MM.1S (cell line): ENCODE results near the gene AP3D1.

Source experiments
- DNase-seq: peaks from one replicate; pipeline ENCODE4 v3.0.0-alpha.2; 2015
- H2AFZ ChIP-seq: fragments of 300-600 bp; sonication (generic); 2 replicates; pipeline ENCODE4 v1.6.0; 2016; ENCODE audit warnings: antibody characterized with exemption, low read length
- H3F3A ChIP-seq: fragments of 300-600 bp; sonication (generic); 2 replicates; pipeline ENCODE4 v1.6.1; 2016; ENCODE audit warnings: mild to moderate bottlenecking, antibody characterized with exemption, low read length, moderate library complexity, mixed read lengths; ENCODE audit not compliant: insufficient read depth
- H3K27ac ChIP-seq: fragments of 300-600 bp; sonication (generic); 2 replicates; pipeline ENCODE4 v1.5.1; 2016; ENCODE audit warnings: mild to moderate bottlenecking, low read length
- H3K27me3 ChIP-seq: fragments of 300-600 bp; sonication (generic); replicated peaks from 2 replicates; pipeline ENCODE4 v1.6.0; 2016; ENCODE audit warnings: low read length; ENCODE audit not compliant: insufficient read depth
- H3K36me3 ChIP-seq: fragments of 300-600 bp; sonication (generic); replicated peaks from 2 replicates; pipeline ENCODE4 v1.6.1; 2016; ENCODE audit warnings: mild to moderate bottlenecking, low read length, mixed read lengths; ENCODE audit not compliant: insufficient read depth
- H3K4me1 ChIP-seq: fragments of 300-600 bp; sonication (generic); 2 replicates; pipeline ENCODE4 v1.6.1; 2016; ENCODE audit warnings: low read length, mixed read lengths
- H3K4me2 ChIP-seq: fragments of 300-600 bp; sonication (generic); 2 replicates; pipeline ENCODE4 v1.6.0; 2016; ENCODE audit warnings: low read depth, low read length
- H3K4me3 ChIP-seq: fragments of 300-600 bp; sonication (generic); 2 replicates; pipeline ENCODE4 v1.5.1; 2016; ENCODE audit warnings: low read length, mixed read lengths
- H3K79me2 ChIP-seq: fragments of 300-600 bp; sonication (generic); 2 replicates; pipeline ENCODE4 v1.6.1; 2016; ENCODE audit warnings: mixed run types, low read length, mixed read lengths
- H3K9ac ChIP-seq: fragments of 300-600 bp; sonication (generic); 2 replicates; pipeline ENCODE4 v1.6.1; 2016; ENCODE audit warnings: low read length, mixed read lengths
- H3K9me2 ChIP-seq: fragments of 300-600 bp; sonication (generic); replicated peaks from 2 replicates; pipeline ENCODE4 v1.6.1; 2016; ENCODE audit warnings: mild to moderate bottlenecking, low read length, mixed read lengths; ENCODE audit not compliant: insufficient read depth
- H3K9me3 ChIP-seq: fragments of 300-600 bp; sonication (generic); replicated peaks from 2 replicates; pipeline ENCODE4 v1.6.1; 2016; ENCODE audit warnings: mild to moderate bottlenecking, low read length, mixed read lengths; ENCODE audit not compliant: insufficient read depth
- H4K20me1 ChIP-seq: fragments of 300-600 bp; sonication (generic); 2 replicates; pipeline ENCODE4 v1.6.1; 2016; ENCODE audit warnings: mild to moderate bottlenecking, low read length, moderate library complexity, mixed read lengths; ENCODE audit not compliant: insufficient read depth
- CTCF ChIP-seq: fragments of 300-600 bp; sonication (generic); IDR thresholded peaks from 2 replicates; pipeline ENCODE4 v1.5.1; 2016; ENCODE audit warnings: antibody characterized with exemption, low read length, mixed read lengths
- EZH2 ChIP-seq: fragments of 300-600 bp; sonication (generic); optimal IDR thresholded peaks from 2 replicates; pipeline ENCODE3; 2017; ENCODE audit warnings: low read depth, mild to moderate bottlenecking, antibody characterized with exemption, low read length, mixed read lengths
- EZH2phosphoT487 ChIP-seq: fragments of 300-600 bp; sonication (generic); IDR thresholded peaks from 2 replicates; pipeline ENCODE4 v1.6.1; 2018; ENCODE audit warnings: antibody characterized with exemption, low read length

Gene AP3D1

GRCh38 chr19:2149980-2150793 lies 1.2 kb downstream of the AP3D1 start:
- DNase-seq = no peak
- no peak for TF ChIP-seq EZH2
- no peak for TF ChIP-seq CTCF
- TF ChIP-seq EZH2phosphoT487 = no peak
- Histone ChIP-seq H3K27ac (no peak overlapping the region), H3K9me2 (no peaks in the 10 kb centered on the region), H3K4me3 (peak overlapping the region; percentile 90), H3K4me2 (peak overlapping the region; percentile 88), H3F3A (no peaks in the 10 kb centered on the region), H4K20me1 (peaks cover 15% of the 10 kb centered on the region; the same call in 1 of the 2 replicates), H3K79me2 (peaks cover 60% of the 10 kb centered on the region), H3K27me3 (no peaks in the 10 kb centered on the region), H3K36me3 (no peaks in the 10 kb centered on the region), H3K9ac (peak overlapping the region; percentile 95), H2AFZ (no peak overlapping the region), H3K4me1 (peaks cover 16% of the 10 kb centered on the region), H3K9me3 (no peaks in the 10 kb centered on the region)

GRCh38 chr19:2148482-2149135 lies 2.8 kb downstream of the AP3D1 start:
- H3K27me3 ChIP-seq = no peaks in the 10 kb centered on the region
- no peak overlapping the region for H3K27ac ChIP-seq
- H3K79me2 ChIP-seq = peaks cover 76% of the 10 kb centered on the region
- no peak overlapping the region for H3K4me3 ChIP-seq
- no peak for TF ChIP-seq CTCF
- TF ChIP-seq EZH2phosphoT487 = no peak
- TF ChIP-seq EZH2 = no peak
- H3F3A ChIP-seq = no peaks in the 10 kb centered on the region
- peaks cover 16% of the 10 kb centered on the region for H3K4me1 ChIP-seq
- H3K36me3 ChIP-seq = no peaks in the 10 kb centered on the region
- H3K9me2 ChIP-seq = no peaks in the 10 kb centered on the region
- no peak for DNase-seq
- H2AFZ ChIP-seq = no peak overlapping the region
- H3K4me2 ChIP-seq = no peak overlapping the region
- H3K9me3 ChIP-seq = no peaks in the 10 kb centered on the region
- peaks cover 27% of the 10 kb centered on the region; the same call in 1 of the 2 replicates for H4K20me1 ChIP-seq
- no peak overlapping the region for H3K9ac ChIP-seq

GRCh38 chr19:2145831-2146241 lies 5.5 kb downstream of the AP3D1 start:
- Histone ChIP-seq H3F3A (no peaks in the 10 kb centered on the region), H3K36me3 (no peaks in the 10 kb centered on the region), H3K79me2 (peaks cover 98% of the 10 kb centered on the region), H3K4me2 (no peak overlapping the region), H3K4me3 (no peak overlapping the region), H4K20me1 (peaks cover 30% of the 10 kb centered on the region), H3K27me3 (no peaks in the 10 kb centered on the region), H3K9ac (no peak overlapping the region), H3K9me2 (no peaks in the 10 kb centered on the region), H3K27ac (no peak overlapping the region), H3K4me1 (peaks cover 11% of the 10 kb centered on the region), H2AFZ (no peak overlapping the region), H3K9me3 (no peaks in the 10 kb centered on the region)
- TF ChIP-seq EZH2 (no peak), CTCF (no peak), EZH2phosphoT487 (no peak)
- no peak for DNase-seq
